Stimulated activated CD8-positive, alpha-beta memory T cell treated with anti-CD3 and anti-CD28 coated beads, Interleukin-7, amount 100 ng/mL, for 4 hours (primary cell): Measurements from ENCODE around the gene MAEL.

Experiments
- DNase-seq, 2 donors: peaks; one replicate each; pipeline ENCODE4 v3.0.0-alpha.2; 2020; ENCODE audit warnings: low read depth in 2 of 2

The MAEL gene

DNA sequence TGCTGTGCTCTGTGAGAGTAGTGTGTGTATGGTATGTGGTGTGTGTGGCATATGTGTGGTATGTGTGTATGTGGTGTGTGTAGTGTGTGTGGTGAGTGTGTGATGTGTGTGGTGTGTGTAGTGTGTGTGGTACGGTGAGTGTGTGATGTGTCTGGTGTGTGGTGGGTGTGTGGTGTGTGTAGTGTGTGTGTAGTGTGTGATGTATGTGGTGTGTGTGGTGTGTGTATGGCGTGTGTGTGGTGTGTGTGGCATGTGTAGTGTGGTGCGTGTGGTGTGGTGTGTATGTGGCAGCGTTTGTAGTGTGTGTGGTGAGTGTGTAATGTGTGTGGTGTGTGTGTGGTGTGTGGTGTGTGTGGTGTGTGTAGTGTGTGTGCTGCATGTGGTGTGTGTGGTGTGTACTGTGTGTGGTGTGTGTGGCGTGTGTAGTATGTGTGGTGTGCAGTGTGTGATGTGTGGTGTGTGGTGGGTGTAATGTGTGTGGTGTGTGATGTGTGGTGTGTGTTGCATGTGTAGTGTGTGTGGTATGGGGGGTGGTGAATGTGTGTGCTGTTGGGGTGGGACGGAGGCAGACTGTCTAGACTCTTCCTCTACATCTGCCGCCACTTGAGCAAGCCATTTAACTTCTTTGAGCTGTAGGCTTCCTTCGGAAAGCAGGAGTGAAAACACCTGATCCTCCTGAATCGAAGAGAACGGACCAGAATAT, 67.6 kb downstream of the MAEL start:
- no peak for DNase-seq

DNA sequence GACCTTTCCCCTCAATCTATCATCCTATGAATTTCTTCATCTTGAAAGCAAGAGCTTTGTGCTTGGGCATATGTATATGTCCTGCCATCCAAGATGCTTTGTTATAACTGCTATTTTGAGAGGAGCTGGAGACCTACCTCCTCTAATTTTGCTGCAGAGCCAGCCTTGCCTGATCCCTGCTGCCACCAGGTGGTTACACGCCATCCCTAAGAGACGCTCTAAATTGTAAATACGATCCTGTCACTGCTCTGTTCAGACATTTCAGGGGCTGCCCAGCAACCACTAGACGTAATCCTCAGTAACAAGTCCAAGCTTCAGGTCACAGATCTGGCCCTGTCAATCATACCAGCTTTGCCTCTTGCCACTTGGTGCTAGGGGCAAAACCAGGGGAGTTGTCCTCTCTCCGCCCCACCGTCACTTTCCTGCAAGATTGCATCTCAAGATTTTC, 68.2 kb downstream of the MAEL start:
- DNase-seq: no peak

DNA sequence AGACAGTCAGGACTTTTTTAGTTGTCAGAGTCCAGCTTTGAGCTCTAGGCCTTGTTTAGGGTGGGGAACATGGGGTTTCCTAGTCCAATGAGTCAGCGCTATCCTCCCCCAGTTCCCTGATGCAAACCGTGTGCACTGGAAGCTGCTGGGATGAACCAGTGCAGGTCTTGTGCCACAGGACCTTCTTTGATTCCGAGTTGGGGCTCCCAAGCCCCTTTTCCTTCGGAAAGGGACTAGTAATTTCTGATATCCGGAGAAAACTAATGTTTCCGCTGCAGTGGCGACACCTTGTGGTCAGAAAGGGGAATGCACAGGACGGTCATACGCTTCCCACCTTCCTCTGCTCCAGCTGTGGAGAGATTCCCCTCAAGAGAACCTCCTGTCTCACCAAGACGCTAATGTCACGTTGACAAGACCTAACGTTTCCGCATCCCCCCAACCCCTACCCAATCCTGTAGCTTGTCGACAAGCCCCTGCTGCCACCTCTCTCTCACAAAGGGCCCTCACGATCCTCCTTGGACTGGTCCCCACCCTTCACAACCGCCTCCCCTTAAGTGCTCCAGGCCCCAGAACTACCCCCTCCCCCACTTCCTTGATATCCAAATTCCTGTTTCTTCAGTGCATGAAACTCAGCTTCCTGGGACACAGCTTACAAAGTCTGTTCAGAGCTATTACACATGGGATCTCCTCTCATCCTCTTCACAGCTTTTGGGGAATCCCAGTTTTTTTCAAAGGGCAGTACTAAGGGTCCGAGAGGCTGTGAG, 70.1 kb downstream of the MAEL start:
- DNase-seq: peak; percentile 43 to 45

DNA sequence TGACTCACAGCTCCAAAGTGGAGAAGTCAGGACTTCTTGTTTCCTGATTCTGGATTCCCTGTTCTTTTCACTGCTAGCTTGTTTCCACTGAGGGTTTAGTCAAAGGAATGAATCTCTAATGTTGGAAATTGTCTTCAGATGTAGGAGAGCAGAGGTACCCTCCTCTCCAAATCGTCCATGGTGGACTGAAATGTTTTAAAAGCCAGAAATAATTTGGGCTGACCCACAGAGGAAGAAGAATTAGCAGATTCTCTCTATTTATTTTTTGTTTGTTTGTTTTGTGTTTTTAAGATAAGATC, 70.7 kb downstream of the MAEL start:
- no peak for DNase-seq

- no peak for DNase-seq
These were observed 71.3 kb downstream of the MAEL start for GRCh38 chr1:167060141-167061072.

DNA sequence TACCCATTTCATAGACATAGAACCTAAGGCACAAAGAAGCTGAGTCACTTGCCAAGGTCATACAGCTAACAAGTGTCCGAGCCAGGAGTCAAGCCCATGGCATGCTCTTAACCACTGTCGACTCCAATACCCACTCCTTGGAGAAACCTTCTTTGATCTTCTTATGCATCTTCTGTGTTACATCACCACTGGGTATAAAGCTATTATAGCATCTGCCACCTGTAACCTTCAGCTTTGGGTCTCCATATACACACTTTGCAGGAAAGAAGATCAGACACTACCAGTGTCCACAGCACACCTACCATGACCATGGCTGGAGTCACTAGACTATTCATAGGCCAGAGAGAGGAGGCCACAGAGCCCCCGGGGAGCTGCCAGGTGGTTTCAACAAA, 72.0 kb downstream of the MAEL start:
- no peak for DNase-seq

DNA sequence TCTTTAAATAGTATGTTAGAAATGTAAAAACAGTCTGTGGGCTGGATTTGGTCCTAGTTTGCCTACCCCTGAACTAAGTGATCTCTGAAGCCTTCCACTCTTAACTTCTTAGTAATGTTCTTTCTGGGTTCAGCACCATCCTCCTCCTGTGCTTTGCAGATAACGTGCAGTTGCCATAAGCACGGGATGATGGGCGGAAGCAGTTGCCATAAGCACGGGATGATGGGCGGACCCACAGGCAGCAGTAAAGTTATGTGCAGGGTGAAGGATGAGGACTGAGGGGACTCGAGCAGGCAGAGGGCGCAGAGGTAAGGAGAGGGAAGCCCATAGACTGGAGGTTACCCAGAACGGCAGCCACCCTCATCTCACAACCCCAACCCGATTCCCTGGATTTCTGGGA, 75.5 kb downstream of the MAEL start:
- no peak for DNase-seq

DNA sequence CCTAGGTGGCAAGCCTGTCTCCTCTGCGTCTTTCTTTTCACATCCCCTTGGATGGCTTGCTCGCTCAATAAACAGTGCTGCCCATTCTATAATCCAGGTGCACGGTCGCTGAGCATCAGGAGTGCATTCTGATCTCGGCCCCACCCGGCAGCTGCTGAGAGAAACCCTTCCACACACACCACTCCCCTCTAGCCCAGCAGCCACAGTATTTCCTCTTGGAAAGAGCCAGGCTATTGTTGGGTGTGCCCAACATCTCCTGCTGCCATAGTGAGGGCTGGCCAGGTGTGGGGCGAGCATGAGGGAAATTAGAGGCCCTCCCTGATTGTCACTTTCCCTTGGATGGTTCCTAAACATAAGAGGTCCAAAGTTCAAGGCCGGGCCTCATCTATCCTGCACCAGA, 76.4 kb downstream of the MAEL start:
- no peak for DNase-seq

GRCh38 chr1:167066333-167067122, 77.4 kb downstream of the MAEL start:
- DNase-seq: peak; percentile 53 to 64

- DNase-seq: no peak
These were observed 78.8 kb downstream of the MAEL start for GRCh38 chr1:167067904-167068303.

DNA sequence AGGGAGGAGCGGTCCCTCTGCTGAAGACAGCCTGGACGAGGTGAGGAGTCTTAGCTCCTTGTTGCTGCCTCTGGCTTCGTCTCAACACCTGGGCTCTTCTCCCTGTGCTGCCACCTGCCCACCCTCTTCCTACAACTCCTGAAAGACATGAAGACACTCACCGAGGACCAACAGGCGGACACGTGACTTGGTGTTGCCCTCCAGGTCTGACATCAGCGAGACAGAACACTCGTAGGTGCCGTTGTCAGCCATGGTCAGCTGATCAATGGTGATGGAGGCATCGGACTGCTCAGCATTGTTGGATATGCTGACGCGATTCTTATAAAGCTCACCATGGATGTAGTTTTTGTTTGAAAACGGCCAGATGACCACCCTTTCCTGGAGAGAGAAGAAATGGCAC, 79.7 kb downstream of the MAEL start:
- DNase-seq: no peak

GRCh38 chr1:167071286-167071685, 82.2 kb downstream of the MAEL start:
- no peak for DNase-seq
